Bladder microvascular endothelial cell (primary cell): ENCODE measurements around the gene E4F1. TPM values are rescaled to one million over a fixed set of nuclear protein-coding genes. Genes with fewer than 3 reads are reported as not detected.

Experiments
- total RNA-seq: library from RNA; depleted of rRNA; stranded (reverse); fragments of >200 nt; gene quantifications from 2 replicates; pipeline ENCODE4 v1.2.3, GENCODE V29; 2014

The E4F1 gene, protein sequence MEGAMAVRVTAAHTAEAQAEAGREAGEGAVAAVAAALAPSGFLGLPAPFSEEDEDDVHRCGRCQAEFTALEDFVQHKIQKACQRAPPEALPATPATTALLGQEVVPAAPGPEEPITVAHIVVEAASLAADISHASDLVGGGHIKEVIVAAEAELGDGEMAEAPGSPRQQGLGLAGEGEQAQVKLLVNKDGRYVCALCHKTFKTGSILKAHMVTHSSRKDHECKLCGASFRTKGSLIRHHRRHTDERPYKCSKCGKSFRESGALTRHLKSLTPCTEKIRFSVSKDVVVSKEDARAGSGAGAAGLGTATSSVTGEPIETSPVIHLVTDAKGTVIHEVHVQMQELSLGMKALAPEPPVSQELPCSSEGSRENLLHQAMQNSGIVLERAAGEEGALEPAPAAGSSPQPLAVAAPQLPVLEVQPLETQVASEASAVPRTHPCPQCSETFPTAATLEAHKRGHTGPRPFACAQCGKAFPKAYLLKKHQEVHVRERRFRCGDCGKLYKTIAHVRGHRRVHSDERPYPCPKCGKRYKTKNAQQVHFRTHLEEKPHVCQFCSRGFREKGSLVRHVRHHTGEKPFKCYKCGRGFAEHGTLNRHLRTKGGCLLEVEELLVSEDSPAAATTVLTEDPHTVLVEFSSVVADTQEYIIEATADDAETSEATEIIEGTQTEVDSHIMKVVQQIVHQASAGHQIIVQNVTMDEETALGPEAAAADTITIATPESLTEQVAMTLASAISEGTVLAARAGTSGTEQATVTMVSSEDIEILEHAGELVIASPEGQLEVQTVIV
- 28.0 and 35.9 TPM in 2 replicates for total RNA-seq

DNA sequence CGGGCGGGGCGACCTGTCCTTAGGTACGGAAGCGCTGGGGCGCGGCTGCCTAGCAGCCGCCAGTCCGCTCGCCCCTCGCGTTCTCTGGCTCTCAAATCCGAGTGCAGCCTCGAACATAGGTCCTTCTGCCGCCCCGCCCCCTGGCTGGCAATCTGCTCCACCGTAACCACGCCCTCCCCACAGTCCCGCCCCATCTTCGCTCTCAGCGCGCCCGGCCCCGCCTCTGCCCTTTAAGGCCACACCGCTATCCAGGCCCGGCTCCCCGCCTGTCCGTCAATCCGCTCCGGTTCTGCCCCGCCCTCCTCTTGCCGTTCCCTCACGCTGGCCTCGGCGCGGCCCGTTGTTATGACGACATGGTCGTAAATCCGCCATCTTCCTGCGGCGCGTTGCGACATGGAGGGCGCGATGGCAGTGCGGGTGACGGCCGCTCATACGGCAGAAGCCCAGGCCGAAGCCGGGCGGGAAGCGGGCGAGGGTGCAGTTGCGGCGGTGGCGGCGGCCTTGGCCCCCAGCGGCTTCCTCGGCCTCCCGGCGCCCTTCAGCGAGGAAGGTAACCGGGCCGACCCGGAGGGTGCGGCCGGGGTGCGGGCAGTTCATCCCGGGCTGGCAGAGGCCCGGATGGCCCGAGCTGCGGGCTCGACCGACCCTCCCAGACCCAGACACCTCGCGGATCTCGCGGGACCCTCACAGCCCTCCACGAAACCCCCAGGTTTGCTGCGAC is at the start of gene E4F1:
Gene E4F1 (plus strand): TSS at position 371 of the 721 bp plus-strand sequence. CDS start 23 bp downstream, at position 394.

DNA sequence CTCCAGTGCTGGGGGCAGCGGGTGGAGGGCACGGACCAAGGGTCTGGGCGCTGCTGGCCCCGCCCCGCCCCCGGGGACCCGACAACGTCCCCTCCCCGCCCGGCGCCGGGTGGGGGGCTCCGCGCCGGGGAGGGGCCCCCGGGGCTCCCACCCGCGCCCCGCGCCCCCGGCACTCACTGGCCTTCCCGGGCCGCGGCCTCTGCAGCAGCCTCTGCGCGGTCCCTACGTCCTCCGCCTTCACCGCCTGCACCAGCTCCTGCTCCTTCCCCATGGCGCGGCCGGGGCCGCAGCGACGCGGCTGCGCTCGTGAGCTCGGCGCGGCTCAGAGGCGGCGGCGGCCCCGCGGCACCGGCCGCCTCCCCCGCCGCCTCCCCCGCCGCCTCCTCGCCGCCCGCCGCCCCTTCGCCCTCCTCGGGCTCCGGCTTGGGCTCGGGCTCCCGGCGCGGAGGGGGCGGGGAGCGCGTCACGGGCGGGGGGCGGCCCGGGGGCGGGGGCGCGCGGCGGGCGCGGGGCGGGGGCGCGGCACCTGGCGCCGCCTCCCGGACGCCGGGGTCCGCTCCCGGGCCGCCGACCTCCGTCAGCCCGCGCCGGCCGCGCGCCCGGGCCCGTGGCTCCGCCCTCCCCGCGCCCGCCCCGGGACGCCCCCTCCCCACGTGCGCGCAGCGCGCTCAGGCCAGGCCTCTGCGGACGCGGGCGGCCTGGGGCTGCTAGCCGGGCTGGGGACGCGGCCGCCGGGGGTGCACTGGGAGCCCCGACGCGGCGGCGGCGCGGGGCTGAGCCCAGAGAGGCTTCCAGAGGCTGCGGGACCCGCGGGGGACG is 27.0 kb upstream of the E4F1 start, which contains the start of gene CASKIN1:
Gene CASKIN1 (minus strand): TSS at position 444 of the 819 bp plus-strand sequence. CDS start 173 bp downstream, at position 271.

DNA sequence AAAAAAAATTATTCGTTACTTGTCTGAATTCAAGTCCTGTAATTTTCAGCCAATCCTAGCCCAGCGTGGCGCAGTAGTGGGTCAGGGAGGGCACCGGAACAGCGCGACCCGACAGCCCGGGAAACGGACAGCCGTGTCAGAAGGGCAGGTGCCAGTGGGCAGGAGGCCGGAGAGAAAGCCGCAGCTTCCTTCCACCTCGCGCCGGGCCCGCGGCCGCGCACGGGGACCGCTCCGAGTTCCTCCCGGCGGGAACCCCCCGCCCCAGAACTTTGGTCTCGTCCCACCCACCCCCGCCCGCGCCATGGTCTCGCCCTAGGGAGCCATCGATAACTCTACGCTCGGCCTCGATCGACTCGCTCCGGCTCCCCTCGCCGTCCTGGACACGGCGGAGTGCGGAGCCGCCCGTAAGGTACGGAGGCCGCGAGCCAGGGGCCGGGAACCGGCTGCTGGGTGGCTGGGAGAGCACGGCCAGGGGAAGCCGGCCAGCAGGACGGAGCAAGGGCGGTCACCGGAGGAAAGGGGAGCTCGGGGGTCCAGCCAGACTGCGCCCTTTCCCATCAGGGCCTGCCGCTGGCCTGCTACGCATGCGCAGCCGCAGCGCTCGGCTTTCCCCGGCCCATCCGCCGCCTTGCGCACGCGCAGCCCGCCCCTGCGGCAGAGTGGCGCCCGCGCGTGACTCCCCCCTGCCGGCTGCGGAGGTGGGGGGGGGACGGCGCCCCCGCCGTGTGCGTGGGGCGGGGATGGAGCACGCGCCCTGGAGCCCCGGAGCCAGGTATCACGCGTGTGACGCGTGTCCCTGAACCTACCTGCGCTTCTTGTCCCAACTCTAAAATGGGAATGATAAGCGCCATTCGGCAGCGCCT is 18.1 kb upstream of the E4F1 start, which contains the start of gene MLST8:
Gene MLST8 (plus strand): TSS at position 351 of the 863 bp plus-strand sequence. CDS start 632 bp downstream, outside the sequence.

DNA sequence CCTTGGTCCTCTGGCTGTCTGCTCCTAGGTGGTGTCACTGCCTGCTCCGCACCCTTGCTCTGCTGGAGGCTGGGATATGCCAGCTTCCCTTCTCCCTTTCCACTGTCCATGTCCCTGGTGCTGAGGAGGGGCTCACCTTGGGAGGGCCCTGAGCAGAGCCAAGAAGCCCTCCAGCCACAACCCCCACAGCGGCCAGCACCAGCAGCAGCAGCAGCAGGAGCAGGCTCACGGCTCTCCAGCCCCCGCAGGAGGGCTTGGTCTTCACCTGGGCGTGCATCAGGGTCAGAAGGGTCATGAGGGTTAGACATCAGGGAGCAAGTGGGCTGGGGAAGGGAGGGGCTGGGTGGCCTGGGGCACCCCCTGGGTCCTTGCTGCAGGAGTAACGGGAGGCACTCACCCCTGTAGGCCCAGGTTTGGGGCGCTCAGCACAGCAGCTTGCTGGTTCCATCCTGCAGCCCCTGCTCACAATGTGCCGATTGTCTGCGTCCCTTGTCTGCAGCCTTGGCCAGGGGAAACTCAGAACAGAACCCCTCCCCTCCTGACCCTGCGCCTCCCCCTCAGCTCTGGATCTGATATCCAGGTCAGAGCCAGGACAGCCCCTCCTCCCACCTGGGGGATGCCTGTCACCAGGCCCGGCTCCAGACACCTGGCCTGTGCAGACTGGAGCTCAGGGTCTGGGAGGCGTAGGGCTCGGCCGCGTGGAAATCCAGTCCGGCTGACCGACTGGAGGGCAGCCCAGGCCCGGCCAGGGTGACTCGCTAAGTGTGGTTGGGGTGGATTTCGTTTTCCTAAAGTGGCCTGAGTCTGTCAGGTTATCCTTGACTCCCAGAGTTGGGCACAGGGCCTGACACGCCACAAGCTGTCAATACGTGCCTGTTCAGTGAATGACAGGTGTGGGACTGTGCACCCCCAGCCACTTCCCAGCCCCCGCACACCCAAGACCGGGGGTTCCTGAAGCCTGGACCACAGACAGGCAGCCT is 12.7 kb upstream of the E4F1 start, which contains the start of gene BRICD5:
Gene BRICD5 (minus strand): TSS at position 478 of the 980 bp plus-strand sequence. CDS start 30 bp downstream, at position 448.

DNA sequence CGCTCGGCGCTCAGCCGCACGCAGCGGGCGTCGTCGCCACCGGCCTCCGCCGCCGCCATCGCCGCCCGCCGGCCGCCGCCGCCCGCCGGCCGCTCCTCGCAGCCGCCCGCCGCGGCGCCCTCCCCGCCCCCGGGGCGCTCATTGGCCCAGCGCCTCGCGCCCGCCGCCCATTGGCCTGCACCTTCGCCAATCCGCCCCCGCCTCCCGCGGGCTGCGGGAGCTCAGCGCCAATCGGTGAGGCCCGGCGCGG is 8.7 kb upstream of the E4F1 start, which contains the start of gene PGP:
Gene PGP (minus strand): TSS at position 122 of the 250 bp plus-strand sequence. CDS start 63 bp downstream, at position 59.

DNA sequence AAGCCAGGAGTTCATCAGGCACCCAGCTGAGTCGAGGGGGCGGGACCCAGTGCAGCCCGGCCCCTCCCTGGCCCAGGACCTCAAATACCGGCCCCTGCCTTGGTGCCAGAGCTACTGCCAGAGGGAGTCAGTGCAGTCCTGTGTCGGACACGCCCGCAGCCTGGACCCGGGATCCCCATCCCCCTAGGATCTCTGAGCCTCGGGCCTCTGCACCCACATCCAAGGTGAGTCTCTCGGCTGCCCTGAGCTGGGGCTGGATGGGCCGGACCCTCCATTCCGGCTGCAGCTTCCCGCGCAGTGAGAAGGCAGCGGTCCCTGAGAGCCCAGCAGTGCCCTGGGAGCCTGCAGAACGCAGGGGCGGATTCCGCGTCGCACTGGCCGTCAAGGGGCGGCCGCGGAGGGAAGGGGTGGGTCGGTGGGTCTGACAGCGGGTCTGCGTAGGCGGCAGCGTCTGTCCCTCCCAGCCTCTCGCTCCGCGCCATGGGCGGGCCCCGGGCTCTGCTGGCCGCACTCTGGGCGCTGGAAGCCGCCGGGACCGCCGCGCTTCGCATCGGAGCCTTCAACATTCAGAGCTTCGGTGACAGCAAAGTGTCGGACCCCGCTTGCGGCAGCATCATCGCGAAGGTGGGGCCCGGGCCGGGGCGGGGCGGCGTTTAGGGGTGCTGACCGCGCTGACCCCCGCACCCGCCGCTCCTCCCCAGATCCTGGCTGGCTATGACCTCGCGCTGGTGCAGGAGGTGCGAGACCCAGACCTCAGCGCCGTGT is 13.1 kb downstream of the E4F1 start, which contains the start of gene DNASE1L2:
Gene DNASE1L2 (plus strand): TSS at position 108 of the 765 bp plus-strand sequence. CDS start 373 bp downstream, at position 481.

DNA sequence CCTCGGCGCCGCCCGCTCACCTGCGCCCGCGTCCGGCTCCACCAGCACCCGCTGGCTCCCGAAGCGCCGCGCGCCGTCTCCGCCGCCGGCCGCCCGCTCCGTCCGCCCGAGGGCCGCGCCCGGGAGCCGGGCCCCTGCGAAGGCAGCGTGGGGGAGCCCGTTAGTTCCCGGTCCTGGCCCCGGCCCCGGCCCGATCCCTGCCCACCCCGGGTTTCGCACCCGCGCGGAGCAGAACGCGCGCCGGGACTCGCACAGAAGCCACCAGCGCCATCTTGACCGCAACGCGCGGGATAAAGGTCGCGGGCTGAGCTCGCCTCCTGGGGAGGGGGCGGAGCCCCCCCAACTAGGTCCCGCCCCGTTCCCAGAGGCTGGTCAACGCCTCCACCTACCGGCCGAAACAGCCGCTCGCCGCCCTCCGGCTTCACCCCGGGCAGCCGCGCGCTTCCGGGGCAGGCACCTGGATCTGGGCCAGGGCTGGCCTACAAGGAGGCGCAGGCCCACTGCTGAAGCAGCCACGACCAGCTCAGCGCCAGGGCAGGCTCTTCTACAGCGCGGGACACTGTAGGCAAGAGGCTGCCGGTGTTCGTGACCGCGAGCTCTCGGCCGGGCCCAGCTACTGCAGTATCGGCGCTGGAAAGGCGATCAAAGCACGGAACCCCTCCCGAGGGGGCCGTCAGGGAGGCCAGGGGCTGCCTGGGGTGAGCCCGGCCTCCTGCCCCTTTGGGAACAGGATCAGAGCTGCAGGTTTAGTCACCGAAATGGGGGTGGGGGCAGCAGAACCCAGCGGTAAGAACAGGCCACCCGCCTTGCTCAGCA is 28.1 kb downstream of the E4F1 start, which contains the start of gene ECI1:
Gene ECI1 (minus strand): TSS at position 292 of the 816 bp plus-strand sequence. CDS start 21 bp downstream, at position 271.

DNA sequence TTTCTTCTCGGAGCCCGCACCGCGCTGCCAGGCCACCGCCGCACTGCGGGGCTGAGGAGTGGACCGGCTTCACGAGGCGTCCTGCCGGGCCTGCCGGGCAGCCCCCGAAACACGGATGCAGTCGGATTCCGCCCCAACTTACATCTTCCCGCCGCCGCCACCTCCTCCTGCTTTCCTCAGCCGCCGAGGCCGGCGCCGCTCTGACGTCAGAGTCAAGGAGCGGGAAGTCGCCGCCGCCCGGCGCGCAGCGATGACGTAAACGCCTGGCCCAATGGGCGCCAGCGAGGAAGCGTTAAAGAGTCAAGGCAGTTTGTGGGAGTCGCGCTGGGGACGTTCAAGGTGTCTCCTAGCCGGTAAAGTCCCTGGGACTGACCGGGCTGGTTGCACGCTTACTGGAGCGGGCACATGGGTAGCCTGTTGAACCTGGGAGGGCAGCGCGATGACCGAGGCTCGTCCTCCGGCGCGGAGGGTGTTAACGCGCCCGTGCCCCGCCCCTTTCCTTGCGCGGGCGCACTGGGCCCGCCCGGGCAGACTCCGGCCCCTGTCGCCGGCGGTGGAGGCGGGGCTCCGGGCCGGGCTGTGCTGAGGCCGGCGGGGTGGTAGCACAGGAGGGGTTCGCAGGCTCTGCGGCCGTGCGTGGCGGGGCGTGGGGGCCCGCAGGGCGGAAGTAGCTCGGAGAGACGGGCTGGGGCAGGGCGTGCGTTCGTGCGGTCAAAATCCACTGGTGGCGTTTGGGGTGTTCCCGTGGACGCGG is 44.7 kb downstream of the E4F1 start, which contains the start of gene RNPS1:
Gene RNPS1 (minus strand): TSS at position 214 of the 754 bp plus-strand sequence. CDS start 3,483 bp downstream, outside the sequence.

Other genes starting within 250 kb of the E4F1 start
- 0.13 and 0.16 TPM in 2 replicates for gene NOXO1, start 242.1 kb upstream of the E4F1 start, total RNA-seq
- 11.1 and 12.3 TPM in 2 replicates for gene GFER, start 239.4 kb upstream of the E4F1 start, total RNA-seq
- gene SYNGR3, start 233.6 kb upstream of the E4F1 start, total RNA-seq = 0.65 and 2.8 TPM in 2 replicates
- gene ZNF598, start 213.8 kb upstream of the E4F1 start, total RNA-seq = 11.2 and 24.5 TPM in 2 replicates
- gene NPW, start 203.8 kb upstream of the E4F1 start, total RNA-seq = 0.16 TPM in 1 of 2 replicates, not detected in the other
- gene NHERF2, start 196.7 kb upstream of the E4F1 start, total RNA-seq = 52.4 and 55.7 TPM in 2 replicates
- gene NTHL1, start 175.8 kb upstream of the E4F1 start, total RNA-seq = 23.5 and 61.5 TPM in 2 replicates
- 32.4 and 79.5 TPM in 2 replicates for gene TSC2, start 175.6 kb upstream of the E4F1 start, total RNA-seq
- gene PKD1, start 87.7 kb upstream of the E4F1 start, total RNA-seq = 36.4 and 82.1 TPM in 2 replicates
- gene RAB26, start 75.0 kb upstream of the E4F1 start, total RNA-seq = 0.49 and 0.88 TPM in 2 replicates
- gene TRAF7, start 67.8 kb upstream of the E4F1 start, total RNA-seq = 59.9 and 113 TPM in 2 replicates
- 0.50 TPM in 1 of 2 replicates, not detected in the other for gene CASKIN1, start 27.0 kb upstream of the E4F1 start, total RNA-seq
- gene MLST8, start 18.1 kb upstream of the E4F1 start, total RNA-seq = 10.5 and 12.0 TPM in 2 replicates
- gene BRICD5, start 12.7 kb upstream of the E4F1 start, total RNA-seq = 2.1 and 5.0 TPM in 2 replicates
- gene PGP, start 8.8 kb upstream of the E4F1 start, total RNA-seq = 10.7 and 14.7 TPM in 2 replicates
- gene DNASE1L2, start 12.9 kb downstream of the E4F1 start, total RNA-seq = 0.32 and 0.63 TPM in 2 replicates
- 19.2 and 23.5 TPM in 2 replicates for gene ECI1, start 28.0 kb downstream of the E4F1 start, total RNA-seq
- 42.6 and 62.1 TPM in 2 replicates for gene RNPS1, start 44.5 kb downstream of the E4F1 start, total RNA-seq
- 19.4 and 67.6 TPM in 2 replicates for gene ABCA3, start 117.1 kb downstream of the E4F1 start, total RNA-seq
- gene CCNF, start 205.9 kb downstream of the E4F1 start, total RNA-seq = 22.8 and 41.6 TPM in 2 replicates
- gene TEDC2, start 236.5 kb downstream of the E4F1 start, total RNA-seq = 5.9 and 7.1 TPM in 2 replicates
- gene NTN3, start 247.7 kb downstream of the E4F1 start, total RNA-seq = 0.13 TPM in 1 of 2 replicates, not detected in the other